T-helper 1 cell treated with Interleukin-12 subunit alpha and Interleukin-12 subunit beta and Interleukin-4 antibody, amounts not matched to agents 30 ng/mL and 1 ng/mL, for 36 hours (primary cell): Measurements from ENCODE around the gene ADGRG3. TPM values are rescaled to one million over a fixed set of nuclear protein-coding genes. Genes with fewer than 3 reads are reported as not detected.

Experiments used
- intact Hi-C: fragments of 100-400 bp; cut with micrococcal nuclease; formaldehyde crosslinking; loops from one replicate; pipeline ENCODE4 v1.15.1; 2024
- total RNA-seq: library from RNA; stranded (reverse); gene quantifications from 2 replicates; pipeline ENCODE4 v1.2.3, GENCODE V29; 2022

The ADGRG3 gene
- not detected in 2 replicates for total RNA-seq

- intact Hi-C loops = no loop called here
Observed at GRCh38 chr16:57668263-57668571, at the start of gene ADGRG3. Gene ADGRG3 (plus strand): TSS chr16:57668306. CDS start chr16:57668348, 42 bp downstream.

GRCh38 chr16:57619133-57619605 lies 48.9 kb upstream of the ADGRG3 start:
- intact Hi-C loops = no loop called here

GRCh38 chr16:57619606-57620334 lies 48.3 kb upstream of the ADGRG3 start:
- intact Hi-C loops = no loop called here

GRCh38 chr16:57620335-57621231 lies 47.5 kb upstream of the ADGRG3 start:
- intact Hi-C loops = no loop called here

GRCh38 chr16:57621521-57622271 lies 46.4 kb upstream of the ADGRG3 start:
- intact Hi-C loops = loop anchor here (2.0 kb wide), 1 partner anchor 19 kb away; no protein-coding TSS in a partner anchor

- intact Hi-C loops = loop anchor here (2.0 kb wide), 1 partner anchor 18 kb away; no protein-coding TSS in a partner anchor
Observed at GRCh38 chr16:57622361-57623250, 45.5 kb upstream of the ADGRG3 start.

GRCh38 chr16:57623251-57624043 lies 44.7 kb upstream of the ADGRG3 start:
- intact Hi-C loops = loop anchor here (2.0 kb wide), 1 partner anchor 17 kb away; no protein-coding TSS in a partner anchor

- intact Hi-C loops = no loop called here
Observed at GRCh38 chr16:57624044-57624688, 43.9 kb upstream of the ADGRG3 start.

GRCh38 chr16:57624806-57625500 lies 43.2 kb upstream of the ADGRG3 start:
- intact Hi-C loops = no loop called here

- intact Hi-C loops = no loop called here
Observed at GRCh38 chr16:57626420-57627170, 41.5 kb upstream of the ADGRG3 start.

- intact Hi-C loops = no loop called here
Observed at GRCh38 chr16:57627184-57627871, 40.8 kb upstream of the ADGRG3 start.

- intact Hi-C loops = no loop called here
Observed at GRCh38 chr16:57628008-57628781, 39.9 kb upstream of the ADGRG3 start, which contains the start of gene ADGRG1. Gene ADGRG1 (plus strand): TSS chr16:57628630. CDS start chr16:57650288, 21,658 bp downstream.

GRCh38 chr16:57628783-57629293 lies 39.3 kb upstream of the ADGRG3 start:
- intact Hi-C loops = no loop called here

- intact Hi-C loops = no loop called here
Observed at GRCh38 chr16:57629516-57630406, 38.3 kb upstream of the ADGRG3 start.

- intact Hi-C loops = no loop called here
Observed at GRCh38 chr16:57630407-57630797, 37.7 kb upstream of the ADGRG3 start.
